ENCODE results near the gene RAD54L2.
A peak's percentile ranks its signal among the peaks of the same experiment; 100 is the strongest.
"Not testable (repeated sequence)": the region's sequence is repeated elsewhere in the genome, so short reads cannot be mapped to it uniquely, and the experiment has no call there.

The RAD54L2 gene

DNA sequence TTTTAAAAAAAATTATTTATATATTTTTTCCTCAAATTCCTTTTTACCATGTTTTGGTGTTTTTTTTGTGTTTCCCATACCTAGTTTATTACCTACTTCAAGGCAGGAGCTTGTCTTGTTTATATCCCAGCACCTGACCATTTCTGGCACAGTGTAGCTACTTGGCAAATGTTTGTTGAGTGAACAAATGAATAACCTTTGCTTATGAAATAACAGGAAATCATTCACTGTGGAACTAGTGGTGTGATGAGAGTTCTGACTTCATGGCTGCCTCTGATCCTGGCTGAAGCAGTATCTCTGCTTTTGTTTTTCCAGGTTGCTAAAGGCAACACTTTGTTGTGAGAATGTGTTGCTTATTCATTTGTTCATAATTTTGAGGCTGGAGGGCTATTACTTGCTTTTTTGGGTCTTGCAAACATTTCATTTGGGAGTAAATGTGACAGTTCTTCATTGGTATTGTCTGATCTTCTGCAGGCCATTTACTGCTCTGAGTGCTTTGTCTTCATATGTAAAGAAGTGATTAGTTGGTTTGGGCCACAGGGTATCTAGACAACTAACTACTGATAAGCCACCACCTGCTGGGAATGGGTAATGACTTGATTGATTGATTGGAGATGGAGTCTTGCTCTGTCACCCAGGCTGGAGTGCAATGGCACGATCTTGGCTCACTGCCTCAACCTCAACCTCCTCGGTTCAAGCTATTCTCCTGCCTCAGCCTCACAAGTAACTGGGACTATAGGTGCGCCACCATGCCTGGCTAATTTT lies 5.7 kb downstream of the RAD54L2 start:
- DNase-seq: no peak

DNA sequence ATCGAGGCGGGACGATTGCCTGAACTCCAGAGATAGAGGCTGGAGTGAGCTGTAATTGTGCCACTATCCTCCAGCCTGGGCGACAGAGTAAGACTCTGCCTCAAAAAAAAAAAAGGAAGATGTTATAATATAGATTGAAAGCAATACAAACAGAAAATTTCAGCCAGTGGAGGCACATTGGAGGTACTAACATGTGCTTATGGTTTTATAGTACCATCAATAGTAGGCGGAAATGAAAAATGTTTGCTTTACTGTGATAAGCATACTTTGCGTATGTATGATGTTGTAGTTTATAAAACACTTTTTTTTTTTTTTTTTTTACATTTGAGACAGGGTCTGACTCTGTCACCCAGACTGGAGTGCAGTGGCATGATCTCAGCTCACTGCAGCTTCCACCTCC lies 8.8 kb downstream of the RAD54L2 start:
- no peak for DNase-seq

DNA sequence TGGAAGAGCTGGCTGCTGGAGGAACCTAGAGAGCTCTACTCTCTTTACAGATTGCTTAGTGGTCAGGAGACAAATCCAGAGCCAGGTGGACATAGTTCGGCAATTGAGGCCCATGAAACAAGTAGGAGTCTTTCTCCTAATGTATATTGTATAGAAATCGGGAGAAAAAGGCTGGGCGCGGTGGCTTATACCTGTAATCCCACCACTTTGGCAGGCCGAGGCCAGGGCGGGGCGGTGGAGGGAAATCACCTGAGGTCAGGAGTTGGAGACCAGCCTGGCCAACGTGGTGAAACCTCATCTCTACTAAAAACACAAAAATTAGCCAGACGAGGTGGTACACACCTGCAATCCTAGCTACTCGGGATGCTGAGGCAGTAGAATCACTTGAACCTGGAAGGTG lies 10.8 kb downstream of the RAD54L2 start:
- no peak for DNase-seq

DNA sequence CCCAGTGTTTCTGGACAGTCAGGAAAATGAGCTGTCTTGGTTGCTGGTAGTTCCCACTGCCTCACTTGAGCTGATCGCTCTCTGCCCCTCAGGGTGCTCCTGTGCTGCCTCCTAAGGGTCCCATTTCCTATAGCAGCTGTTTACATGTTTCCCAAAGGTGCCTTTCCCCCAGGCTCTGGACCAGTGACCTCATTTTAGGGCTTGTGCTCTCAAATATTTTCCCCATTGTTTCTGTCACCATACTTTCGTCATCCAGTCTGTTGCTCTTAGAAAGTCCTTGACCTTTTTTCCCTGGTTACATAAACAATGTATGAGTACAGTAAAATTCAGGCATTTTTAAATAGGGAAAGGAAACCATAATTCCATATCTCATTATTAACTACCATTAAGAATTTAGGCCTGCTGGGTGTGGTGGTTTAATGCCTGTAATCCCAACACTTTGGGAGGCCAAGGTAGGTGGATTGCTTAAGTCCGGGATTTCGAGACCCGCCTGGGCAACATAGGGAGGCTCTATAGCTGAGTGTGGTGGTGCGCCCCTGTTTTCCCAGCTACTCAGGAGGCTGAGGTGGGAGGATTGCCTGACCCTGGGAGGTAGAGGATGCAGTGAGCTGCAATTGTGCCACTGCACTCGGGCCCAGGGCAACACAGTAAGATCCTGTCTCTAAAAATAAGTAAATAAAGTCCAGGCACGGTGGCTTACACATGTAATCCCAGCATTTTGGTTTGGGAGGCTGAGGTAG lies 11.7 kb downstream of the RAD54L2 start:
- no peak for DNase-seq

DNA sequence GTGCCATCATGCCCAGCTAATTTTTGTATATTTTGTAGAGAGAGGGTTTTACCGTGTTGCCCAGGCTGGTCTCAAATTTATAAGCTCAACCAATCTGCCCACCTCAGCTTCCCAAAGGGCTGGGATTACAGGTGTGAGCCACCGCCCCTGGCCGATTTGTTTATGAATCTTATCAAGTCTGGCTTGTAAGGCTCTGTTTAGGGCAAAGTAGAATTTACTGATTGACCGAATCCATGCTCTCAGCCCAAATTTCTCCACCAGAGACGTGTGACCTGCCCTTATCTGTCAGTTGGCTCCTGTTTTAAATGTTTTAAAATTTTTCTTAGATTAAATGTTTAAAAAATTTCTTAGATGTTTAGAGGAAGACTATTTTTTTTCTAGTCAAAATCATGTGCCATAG lies 19.5 kb downstream of the RAD54L2 start:
- no peak for DNase-seq

DNA sequence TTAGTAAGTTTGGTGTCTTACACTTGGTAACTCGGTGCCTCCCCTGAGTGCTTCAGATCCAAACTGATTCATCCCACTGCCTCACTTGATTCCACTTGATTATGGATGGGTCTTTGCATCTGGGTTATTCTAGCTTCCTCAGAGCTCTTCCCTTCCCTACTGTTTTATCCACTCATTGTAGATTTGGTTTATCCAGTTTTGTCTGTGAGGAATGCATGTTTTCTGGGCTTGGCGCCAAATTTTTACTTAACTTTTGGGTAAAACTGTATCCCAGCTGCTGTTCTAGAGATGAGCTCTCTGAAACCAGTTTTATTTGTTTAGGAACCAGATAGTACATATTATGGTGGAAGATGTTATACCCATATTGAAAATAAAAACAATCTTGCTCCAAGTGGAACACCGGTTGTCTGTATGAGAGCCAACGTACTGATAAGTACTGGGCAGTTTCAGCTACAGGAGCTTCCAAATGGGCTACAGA lies 20.9 kb downstream of the RAD54L2 start:
- DNase-seq: peak; percentile 57

DNA sequence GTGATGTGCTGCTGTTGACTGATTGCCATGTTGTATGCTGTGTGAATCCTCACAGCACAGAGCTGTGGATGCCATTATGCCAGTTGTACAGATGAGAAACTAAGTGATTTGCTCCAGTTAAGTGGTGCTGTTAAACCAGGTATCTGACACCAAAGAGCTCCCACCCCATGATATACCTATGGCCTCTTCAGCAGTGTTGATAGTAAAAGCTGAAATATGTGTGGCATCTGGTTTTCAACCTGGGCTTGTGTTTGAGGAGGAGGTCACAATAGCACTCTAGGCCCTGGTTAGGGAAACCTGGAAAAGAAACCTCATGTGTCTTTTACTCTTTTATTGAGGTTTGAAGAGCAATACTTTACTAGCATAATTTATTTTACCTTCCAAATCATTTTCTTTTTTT lies 21.4 kb downstream of the RAD54L2 start:
- no peak for DNase-seq

DNA sequence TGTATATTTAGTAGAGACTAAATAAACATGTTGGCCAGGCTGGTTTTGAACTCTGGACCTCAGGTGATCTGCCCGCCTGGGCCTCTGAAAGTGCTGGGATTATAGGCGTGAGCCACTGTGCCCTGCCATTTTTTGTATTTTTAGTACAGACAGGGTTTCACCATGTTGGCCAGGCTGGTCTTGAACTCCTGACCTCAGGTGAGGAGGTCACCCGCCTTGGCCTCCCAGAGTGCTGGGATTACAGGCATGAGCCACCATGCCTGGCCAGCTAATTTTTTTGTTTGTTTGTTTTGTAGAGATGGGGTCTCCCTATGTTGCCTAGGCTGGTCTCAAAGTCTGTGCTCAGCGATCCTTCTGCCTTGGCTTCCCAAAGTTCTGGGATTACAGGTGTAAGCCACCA lies 23.9 kb downstream of the RAD54L2 start:
- not testable (repeated sequence) for DNase-seq

DNA sequence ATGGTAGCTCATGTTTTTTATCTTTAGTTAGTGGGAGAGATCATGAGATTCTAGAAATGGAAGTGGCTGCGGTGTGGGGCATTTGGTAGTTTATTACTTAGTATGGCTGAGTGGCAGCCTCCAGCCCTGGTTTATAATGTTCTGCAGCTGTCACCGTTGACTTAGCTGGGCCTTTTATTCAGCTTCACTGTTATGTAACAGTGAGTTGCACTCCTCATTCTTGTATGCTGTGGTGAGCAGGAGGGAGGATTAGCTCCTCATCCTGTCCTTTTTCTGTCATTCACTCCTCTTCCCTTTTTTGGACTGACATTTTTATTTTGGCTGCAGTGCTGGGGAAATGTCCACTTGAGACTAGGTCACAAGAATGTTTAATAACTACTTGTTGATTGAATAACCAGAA lies 29.5 kb downstream of the RAD54L2 start:
- DNase-seq: no peak

DNA sequence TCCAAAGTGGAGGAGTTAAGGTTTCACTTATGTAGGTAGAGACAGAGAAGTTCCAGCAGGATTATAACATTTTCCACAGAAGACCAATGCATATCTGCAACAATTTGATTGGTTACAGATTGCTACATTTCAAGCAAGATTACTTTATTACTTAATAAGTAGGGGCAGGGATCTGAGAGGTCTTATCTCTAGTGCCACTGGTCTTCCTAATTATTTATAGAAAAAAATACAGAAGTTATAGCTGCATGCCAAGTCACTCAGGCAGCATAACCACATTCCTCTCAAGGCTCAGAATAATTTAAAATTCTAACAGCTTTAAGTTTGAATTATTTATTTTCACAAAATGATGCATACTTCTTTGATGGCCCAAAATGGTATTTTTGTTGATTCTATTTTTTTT lies 30.5 kb downstream of the RAD54L2 start:
- no peak for DNase-seq

DNA sequence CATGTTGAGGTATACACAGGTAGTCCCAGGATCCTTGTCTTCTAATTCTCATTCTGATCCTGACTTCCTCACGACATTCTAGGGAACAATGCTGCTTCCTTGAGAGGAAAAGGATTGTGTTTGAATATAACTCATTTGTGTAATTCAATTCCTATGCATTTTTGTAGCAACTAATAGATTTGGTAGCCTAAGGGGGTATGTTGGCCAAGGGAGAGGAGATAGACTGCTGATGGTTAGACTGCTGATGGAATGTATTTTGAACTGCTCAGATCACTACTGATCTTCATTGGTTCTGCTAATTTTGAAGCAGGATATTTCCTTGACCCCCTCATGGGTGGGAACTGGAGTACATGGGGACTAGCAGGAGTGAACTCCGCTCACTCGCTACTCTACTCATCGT lies 39.7 kb downstream of the RAD54L2 start:
- no peak for DNase-seq

DNA sequence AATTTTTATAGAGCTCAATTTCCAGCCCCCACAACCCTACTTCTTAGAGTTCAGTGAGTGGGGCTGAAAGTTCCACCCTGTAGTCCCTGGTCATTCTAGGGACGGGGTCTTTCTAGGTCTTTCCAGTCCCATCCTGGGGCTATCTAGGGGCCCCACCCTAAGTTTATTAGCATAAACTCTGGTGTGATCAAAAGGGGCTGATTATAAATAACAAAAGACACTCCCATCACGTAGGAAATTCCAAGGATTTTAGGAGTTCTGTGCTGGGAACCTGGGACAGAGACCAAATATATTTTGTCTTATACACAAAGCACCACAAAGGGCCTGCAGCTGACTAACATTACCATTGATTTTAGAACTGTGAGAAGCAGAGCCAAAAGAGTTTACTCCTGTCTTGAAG lies 41.9 kb downstream of the RAD54L2 start:
- DNase-seq: no peak

DNA sequence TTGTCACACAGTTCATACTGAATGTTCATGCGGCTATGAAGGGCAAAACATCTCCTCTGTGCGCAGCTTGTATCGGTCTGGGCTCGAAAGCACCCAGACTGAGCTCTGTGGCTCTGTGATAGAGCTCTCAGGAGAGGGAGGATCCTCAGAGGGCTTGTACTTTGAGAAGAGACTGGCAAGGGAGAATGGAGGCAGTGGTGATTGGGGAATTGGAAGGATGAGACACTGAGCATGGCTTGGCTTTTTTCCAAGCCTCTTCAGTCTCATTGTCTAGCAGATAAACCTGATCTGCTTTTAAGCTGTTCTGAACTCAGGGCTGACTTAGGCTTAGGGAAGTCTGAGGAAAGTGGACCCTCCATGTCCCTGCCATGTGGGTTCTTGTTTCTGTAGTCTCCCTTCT lies 43.0 kb downstream of the RAD54L2 start:
- DNase-seq: no peak

DNA sequence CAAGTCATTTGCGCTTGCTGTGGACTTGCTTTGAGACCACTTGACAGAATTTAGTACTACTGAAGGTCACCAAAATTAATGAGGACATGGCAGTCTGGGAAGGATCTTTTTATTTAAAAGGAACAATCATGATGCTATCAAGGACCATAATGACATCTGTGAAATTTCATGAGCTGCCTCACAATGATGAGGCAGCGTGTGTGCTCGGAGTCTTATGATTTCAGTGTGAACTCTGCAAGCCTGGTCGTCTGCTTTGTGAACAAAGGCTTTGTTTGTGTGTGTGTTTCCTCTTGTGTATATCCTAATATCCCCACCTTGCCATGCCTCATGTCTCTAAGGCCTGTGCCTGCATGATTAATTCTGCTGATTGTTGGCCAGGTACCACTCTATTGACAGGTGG lies 46.7 kb downstream of the RAD54L2 start:
- DNase-seq: no peak

DNA sequence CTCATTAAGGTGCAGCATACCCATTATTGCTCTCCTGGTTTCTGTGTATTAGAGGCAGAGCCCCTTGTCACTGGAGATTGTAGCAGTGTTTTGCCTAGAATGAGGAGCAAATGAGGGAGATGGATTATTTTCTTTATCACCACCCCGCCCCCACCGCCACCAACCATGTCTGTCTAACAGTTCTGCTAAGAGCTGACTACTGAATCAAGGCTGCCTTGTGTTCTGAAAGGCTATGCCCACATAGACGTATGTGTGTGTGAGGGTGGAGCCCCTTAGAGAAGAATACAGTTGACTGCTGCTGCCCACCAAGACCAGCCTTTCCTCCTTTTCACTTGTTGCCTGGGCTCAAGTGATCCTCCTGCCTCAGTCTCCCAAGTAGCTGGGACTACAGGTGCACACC lies 47.4 kb downstream of the RAD54L2 start:
- no peak for DNase-seq
